Fibroblast of villous mesenchyme (primary cell): ENCODE data around the gene PEX11G. TPM values are rescaled to one million over a fixed set of nuclear protein-coding genes. Genes with fewer than 3 reads are reported as not detected.
A peak's percentile ranks its signal among the peaks of the same experiment; 100 is the strongest.

Experiments used
- DNase-seq: peaks from one replicate; pipeline ENCODE4 v3.0.0-alpha.2; 2010; ENCODE audit warnings: low read depth
- H3K4me3 ChIP-seq: 2 replicates; pipeline ENCODE4 v1.5.1; 2011; ENCODE audit warnings: low read depth, mild to moderate bottlenecking, low read length
- CTCF ChIP-seq: IDR thresholded peaks from 2 replicates; pipeline ENCODE4 v1.5.1; 2012; ENCODE audit warnings: low read depth, mild to moderate bottlenecking, low read length; ENCODE audit not compliant: insufficient read depth
- total RNA-seq: library from RNA; depleted of rRNA; stranded (reverse); fragments of >200 nt; gene quantifications from 2 replicates; pipeline ENCODE4 v1.2.3, GENCODE V29; 2012

Gene PEX11G
- total RNA-seq, 1 donor: 2.6 TPM

DNA sequence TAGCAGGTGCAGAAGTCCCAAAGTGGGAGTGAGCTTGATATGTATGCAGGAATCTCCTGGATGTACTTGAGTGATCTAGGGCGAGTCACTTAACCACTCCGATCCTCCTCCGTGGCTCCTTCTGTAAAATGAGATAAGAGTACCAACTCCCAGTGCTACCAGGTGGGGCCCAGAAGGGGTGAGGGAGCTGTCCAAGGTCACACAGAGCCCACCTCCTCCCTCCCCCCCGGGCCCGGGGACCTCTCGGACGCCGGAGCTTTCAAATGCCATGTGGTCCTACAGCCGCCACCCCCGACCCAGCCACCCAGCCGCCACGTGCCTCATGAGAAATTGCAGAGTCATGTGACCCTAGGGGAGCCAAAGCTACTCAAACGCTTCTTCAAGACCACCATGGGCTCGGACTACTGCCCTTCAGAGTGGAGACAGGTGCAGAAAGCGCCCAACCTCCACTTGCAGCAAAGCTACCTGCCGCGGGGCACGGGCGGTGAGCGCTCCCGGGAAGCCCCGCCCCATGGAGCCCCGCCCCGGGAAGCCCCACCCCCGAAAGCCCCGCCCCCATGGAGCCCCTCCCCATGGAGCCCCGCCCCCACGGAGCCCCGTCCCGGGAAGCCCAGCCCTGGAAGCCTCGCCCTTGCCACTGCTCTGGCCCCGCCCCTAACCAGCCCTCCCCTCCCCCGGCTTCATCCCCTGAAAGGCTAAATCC, 17.0 kb upstream of the PEX11G start:
- no peak for DNase-seq
- TF ChIP-seq CTCF: no peak
- peak overlapping the region; percentile 21 for H3K4me3 ChIP-seq

DNA sequence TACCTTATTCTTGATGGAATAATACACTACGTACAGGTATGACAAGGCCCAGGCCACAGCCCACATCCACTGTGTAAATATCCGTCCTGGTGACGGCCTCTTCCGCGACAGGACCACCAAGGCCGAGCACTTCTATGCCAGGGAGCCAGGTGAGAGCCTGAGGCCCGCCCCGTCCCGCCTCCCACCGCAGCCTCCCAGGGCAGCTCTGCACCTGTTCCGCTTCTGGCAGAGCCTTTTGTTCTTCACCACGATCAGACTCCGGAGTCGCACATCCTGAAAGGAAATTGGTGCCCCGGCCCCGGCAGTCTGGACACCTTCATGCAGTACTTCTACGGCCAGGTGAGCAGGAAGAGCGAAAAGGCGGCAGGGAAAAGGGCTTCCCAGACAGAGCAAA, 16.4 kb upstream of the PEX11G start:
- no peak overlapping the region for H3K4me3 ChIP-seq
- TF ChIP-seq CTCF: no peak
- no peak for DNase-seq

GRCh38 chr19:7504684-7505083, 15.8 kb upstream of the PEX11G start:
- no peak for TF ChIP-seq CTCF
- no peak for DNase-seq
- H3K4me3 ChIP-seq: no peak overlapping the region

DNA sequence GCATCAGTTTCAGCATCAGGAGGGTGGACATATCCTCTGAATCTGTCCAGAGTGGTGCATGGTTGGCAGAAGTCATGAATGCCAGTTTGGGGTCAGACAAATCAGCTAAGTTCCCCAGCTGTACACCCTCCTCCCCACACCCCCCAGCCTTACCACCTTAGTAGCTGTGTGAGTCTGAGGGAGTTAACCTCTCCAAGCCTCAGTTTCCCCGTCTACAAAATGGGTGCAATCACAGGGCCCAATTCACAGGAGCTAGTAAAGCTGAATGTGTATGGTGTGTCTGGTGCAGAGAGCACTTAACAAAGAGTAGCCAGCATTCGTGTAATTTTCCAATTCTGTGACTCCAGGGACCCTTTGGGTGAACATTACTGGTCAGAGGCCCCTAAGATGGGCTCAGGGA, 13.7 kb upstream of the PEX11G start:
- TF ChIP-seq CTCF: no peak
- H3K4me3 ChIP-seq: no peak overlapping the region
- DNase-seq: no peak

DNA sequence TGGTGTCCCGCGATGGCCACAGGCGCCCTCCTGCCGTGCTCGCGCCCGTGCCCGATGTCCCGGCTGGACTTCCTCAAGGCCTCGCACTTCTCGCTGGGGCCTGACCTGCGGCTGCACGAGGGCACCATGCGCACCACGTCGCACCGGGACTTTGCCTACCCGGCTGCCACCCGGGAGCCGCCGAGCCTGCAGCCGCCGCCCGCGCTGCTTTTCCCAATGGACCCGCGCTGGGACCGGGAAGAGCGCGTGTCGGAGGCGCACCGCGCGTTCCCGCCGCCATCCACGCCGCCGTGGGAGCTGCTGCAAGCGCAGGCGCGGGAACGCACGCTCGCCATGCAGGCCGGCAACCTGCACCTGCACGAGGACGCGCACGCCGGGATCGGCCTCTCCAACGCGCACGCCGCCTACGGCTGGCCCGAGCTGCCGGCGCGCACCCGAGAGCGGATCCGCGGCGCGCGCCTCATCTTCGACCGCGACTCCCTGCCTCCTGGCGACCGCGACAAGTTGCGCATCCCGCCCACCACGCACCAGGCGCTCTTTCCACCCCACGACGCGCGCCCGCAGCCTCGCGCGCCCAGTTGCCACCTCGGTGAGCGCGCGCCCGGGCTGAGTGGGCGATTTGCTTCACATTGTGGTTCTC, 12.1 kb upstream of the PEX11G start:
- peak overlapping the region; percentile 38 for H3K4me3 ChIP-seq
- no peak for TF ChIP-seq CTCF
- DNase-seq: peak; percentile 27

GRCh38 chr19:7497292-7497691, 8.5 kb upstream of the PEX11G start:
- TF ChIP-seq CTCF: peak; percentile 63
- DNase-seq: no peak
- no peak overlapping the region for H3K4me3 ChIP-seq
